Activated CD8-positive, alpha-beta T cell treated with anti-CD3 and anti-CD28 coated beads for 36 hours (primary cell): ENCODE measurements around the gene PAK5. TPM values are rescaled to one million over a fixed set of nuclear protein-coding genes. Genes with fewer than 3 reads are reported as not detected.

Experiments
- ATAC-seq: fragments of 200-7000 bp; cut with Tn5 transposase; one replicate; pipeline ENCODE4 v1.10.0; 2021; ENCODE audit warnings: mild to moderate bottlenecking, moderate library complexity
- CTCF ChIA-PET: fragments of 350-600 bp; sonication (Branson Sonifier 250); formaldehyde crosslinking; loops from one replicate; lab custom pipeline; 2021; ENCODE audit warnings: antibody characterized with exemption; lab: Charles Lee
- POLR2A ChIA-PET: fragments of 350-600 bp; sonication (Branson Sonifier 250); formaldehyde crosslinking; loops from one replicate; lab custom pipeline; 2021; ENCODE audit warnings: antibody characterized with exemption; lab: Charles Lee
- DNase-seq: peaks from one replicate; pipeline ENCODE4 v3.0.0-alpha.2; 2020
- H3K27ac Mint-ChIP-seq: one replicate; pipeline ENCODE4 v1.8.0; 2021; ENCODE audit warnings: mild to moderate bottlenecking, mixed read lengths
- H3K27me3 Mint-ChIP-seq: one replicate; pipeline ENCODE4 v1.8.0; 2021; ENCODE audit warnings: mixed read lengths
- H3K36me3 Mint-ChIP-seq: one replicate; pipeline ENCODE4 v1.8.0; 2021; ENCODE audit warnings: low read depth, mixed read lengths
- H3K4me1 Mint-ChIP-seq: one replicate; pipeline ENCODE4 v1.8.0; 2021; ENCODE audit warnings: low read depth, mixed read lengths
- H3K4me3 Mint-ChIP-seq: one replicate; pipeline ENCODE4 v1.8.0; 2021; ENCODE audit warnings: mild to moderate bottlenecking, moderate library complexity, mixed read lengths
- H3K9me3 Mint-ChIP-seq: one replicate; pipeline ENCODE4 v1.8.0; 2021; ENCODE audit warnings: mixed read lengths
- CTCF ChIP-seq: fragments of 200-600 bp; IDR thresholded peaks from one replicate; pipeline ENCODE4 v1.8.0; 2022; ENCODE audit warnings: antibody characterized with exemption, mild to moderate bottlenecking
- intact Hi-C: fragments of 100-400 bp; cut with micrococcal nuclease; formaldehyde crosslinking; loops from one replicate; pipeline ENCODE4 v1.10.0; 2022
- total RNA-seq, 2 experiments: library from RNA; stranded (reverse); gene quantifications; one replicate each; pipeline ENCODE4 v1.2.3, GENCODE V29; 2021

Gene PAK5
- total RNA-seq, 2 experiments from 2014 or later: not detected

- no peak overlapping the region for H3K27ac Mint-ChIP-seq
- POLR2A ChIA-PET: no interaction called here
Observed at GRCh38 chr20:9686455-9686854, 152.4 kb downstream of the PAK5 start.

GRCh38 chr20:9686001-9686400, 152.9 kb downstream of the PAK5 start:
- Mint-ChIP-seq H3K27me3 (no peaks in the 10 kb centered on the region), H3K9me3 (no peaks in the 10 kb centered on the region), H3K4me3 (no peak overlapping the region), H3K27ac (no peak overlapping the region), H3K4me1 (no peaks in the 10 kb centered on the region), H3K36me3 (no peaks in the 10 kb centered on the region)
- intact Hi-C loops: no loop called here
- ChIA-PET POLR2A (no interaction called here), CTCF (no interaction called here)
- TF ChIP-seq CTCF: no peak
- no peak for ATAC-seq
- no peak for DNase-seq

More at GRCh38 chr20:9686455-9686854, 152.4 kb downstream of the PAK5 start:
- DNase-seq (no peak), ATAC-seq (no peak)
- H3K9me3 Mint-ChIP-seq: no peaks in the 10 kb centered on the region
- no peak overlapping the region for H3K4me3 Mint-ChIP-seq
- H3K36me3 Mint-ChIP-seq: no peaks in the 10 kb centered on the region
- TF ChIP-seq CTCF: no peak
- CTCF ChIA-PET: no interaction called here
- intact Hi-C loops: no loop called here
- no peaks in the 10 kb centered on the region for H3K27me3 Mint-ChIP-seq
- H3K4me1 Mint-ChIP-seq: no peaks in the 10 kb centered on the region

GRCh38 chr20:9685011-9685410, 153.9 kb downstream of the PAK5 start:
- no peak for DNase-seq
- H3K9me3 Mint-ChIP-seq: no peaks in the 10 kb centered on the region

GRCh38 chr20:9677100-9677623, 161.7 kb downstream of the PAK5 start:
- intact Hi-C loops: no loop called here
- Mint-ChIP-seq H3K27me3 (no peaks in the 10 kb centered on the region), H3K9me3 (no peaks in the 10 kb centered on the region), H3K4me1 (no peaks in the 10 kb centered on the region), H3K27ac (no peak overlapping the region), H3K4me3 (no peak overlapping the region), H3K36me3 (no peaks in the 10 kb centered on the region)
- no peak for DNase-seq
- no peak for ATAC-seq
- no peak for TF ChIP-seq CTCF
- ChIA-PET CTCF (no interaction called here), POLR2A (no interaction called here)

More at GRCh38 chr20:9685011-9685410, 153.9 kb downstream of the PAK5 start:
- H3K27me3 Mint-ChIP-seq: no peaks in the 10 kb centered on the region
- TF ChIP-seq CTCF: no peak
- intact Hi-C loops: no loop called here
- POLR2A ChIA-PET: no interaction called here
- H3K4me1 Mint-ChIP-seq: no peaks in the 10 kb centered on the region
- H3K27ac Mint-ChIP-seq: no peak overlapping the region
- CTCF ChIA-PET: no interaction called here
- H3K4me3 Mint-ChIP-seq: no peak overlapping the region
- no peak for ATAC-seq
- no peaks in the 10 kb centered on the region for H3K36me3 Mint-ChIP-seq

- no peaks in the 10 kb centered on the region for H3K4me1 Mint-ChIP-seq
- H3K27me3 Mint-ChIP-seq: no peaks in the 10 kb centered on the region
- ChIA-PET CTCF (no interaction called here), POLR2A (no interaction called here)
- H3K4me3 Mint-ChIP-seq: no peak overlapping the region
- no peak for TF ChIP-seq CTCF
- intact Hi-C loops: no loop called here
- H3K36me3 Mint-ChIP-seq: no peaks in the 10 kb centered on the region
- ATAC-seq (no peak), DNase-seq (no peak)
- H3K9me3 Mint-ChIP-seq: no peaks in the 10 kb centered on the region
- no peak overlapping the region for H3K27ac Mint-ChIP-seq
Observed at GRCh38 chr20:9672981-9673380, 165.9 kb downstream of the PAK5 start.
